ENCODE data around the gene SMC3.

SMC3 gene

DNA sequence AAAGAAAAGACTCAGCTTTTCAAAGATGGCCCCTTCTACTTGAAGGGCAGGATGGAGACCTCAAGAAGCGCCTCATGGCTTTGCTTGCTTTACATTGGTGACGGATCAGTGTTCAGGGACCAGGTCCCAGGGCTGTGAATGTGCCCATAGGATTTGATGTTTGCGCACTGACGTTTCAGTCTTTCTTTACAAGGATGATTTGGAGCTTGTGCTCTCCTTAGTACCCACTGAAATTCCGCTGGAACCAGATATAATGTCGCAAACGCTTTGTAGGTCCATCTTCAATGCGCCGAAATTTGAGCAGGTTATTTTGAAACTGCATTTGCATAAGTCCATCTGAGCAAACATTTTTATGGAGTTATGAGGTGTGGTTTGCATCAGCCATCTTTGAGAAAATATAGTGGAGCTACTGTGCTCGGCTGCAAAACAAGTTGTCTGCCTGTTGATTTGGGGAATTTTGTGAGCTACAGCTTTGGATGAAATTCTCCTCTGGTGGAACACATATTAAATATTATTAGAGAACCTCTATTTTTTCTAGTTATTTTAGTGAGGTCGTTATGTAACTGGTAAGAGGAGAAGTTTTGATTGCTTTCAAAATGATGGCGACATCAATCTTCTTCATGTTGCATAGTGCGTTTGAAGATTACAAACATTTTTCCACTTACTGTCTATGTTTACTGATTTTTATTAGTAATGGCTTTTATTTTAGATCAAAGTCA, 79.1 kb downstream of the SMC3 start:
- no peak for DNase-seq (ENCODE audit: low spot score)

DNA sequence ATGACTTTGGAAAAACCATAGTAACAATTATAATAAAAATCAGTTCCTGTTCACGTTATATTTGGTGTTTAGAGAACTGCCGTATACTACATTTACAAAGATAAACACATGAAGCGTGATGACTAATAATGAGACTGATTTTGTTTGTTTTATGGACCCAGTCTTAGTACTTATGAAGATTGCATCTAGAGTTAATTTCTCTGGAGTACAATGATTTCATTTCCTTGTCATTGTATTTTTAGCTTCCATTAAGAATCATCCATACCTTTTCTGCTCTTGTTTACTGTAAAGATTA, 79.6 kb downstream of the SMC3 start:
- no peak for DNase-seq (ENCODE audit: low spot score)

DNA sequence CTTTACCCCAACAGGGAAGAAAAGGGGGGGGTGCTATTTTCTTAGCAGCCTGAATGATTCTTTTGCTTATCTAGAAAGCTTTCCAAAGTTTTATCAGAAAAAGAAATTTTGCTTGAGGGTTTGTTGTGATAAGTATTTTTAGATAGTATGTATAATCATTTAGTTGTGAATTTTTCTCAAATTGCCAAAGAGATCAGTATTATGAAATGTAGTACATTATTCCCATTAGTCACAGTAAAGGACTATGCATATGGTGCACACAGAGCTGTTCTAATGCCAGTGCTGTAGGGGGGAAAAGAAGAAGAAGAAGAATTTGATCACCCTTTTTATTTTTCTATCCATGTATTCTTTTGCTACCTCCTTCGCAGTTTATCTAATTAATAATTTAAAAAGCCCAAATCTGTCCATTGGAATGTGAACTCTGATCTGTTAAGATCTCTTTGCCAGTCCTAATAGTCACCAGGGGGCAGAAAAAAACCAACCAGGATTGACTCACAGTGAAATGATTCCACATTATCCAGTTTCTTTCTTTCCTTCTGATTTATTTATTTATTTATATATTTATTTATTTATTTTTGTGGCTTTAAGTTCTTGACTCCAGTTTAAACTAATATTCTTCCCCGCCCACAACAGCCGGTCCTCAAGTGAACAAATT, 81.3 kb downstream of the SMC3 start:
- DNase-seq (ENCODE audit: low spot score) = no peak

DNA sequence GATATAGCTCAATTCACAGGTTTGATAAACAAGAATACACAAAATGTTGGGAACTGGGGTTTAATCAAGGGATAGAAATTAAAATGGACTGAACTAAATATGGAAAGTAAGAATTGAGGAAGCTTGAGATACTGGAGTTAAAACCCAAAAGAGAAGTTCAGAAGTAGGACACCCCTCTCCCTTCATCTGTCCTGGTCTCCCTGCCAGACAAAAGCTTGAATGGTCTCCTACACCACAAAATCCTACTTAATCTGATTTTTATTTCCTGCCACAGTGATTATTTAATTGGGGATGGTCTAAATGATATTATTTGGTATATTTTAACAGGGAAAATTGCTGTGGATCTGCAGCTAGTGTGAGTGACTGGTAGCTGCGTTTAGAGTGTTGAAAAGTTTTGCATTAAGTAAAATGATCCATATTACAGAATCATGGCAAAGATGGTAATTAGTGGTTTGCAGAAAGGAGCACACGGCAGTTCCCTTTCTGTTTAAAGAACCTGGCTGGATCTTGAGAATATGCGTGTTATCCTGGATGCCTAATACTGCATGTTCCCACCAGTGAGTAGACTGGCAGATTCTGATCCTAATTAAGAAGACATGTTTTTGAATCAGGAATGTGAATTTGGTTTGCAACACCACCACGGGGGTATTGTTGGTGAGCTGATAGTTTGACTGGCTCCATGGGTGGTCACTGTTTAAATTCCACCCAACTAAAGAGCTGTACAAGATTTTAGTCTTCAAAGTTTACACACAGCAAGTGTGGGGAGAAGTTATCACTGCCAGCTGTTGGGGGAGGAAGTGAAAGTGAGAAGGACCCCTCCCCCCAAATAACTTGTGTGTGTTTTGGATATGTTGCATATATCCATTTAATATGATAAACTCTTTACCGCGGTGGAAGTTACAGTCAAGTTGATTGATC, 82.1 kb downstream of the SMC3 start:
- no peak for DNase-seq (ENCODE audit: low spot score)

- no peak for DNase-seq (ENCODE audit: low spot score)
Observed at GRCh38 chr10:110650265-110650668, 82.8 kb downstream of the SMC3 start.

DNA sequence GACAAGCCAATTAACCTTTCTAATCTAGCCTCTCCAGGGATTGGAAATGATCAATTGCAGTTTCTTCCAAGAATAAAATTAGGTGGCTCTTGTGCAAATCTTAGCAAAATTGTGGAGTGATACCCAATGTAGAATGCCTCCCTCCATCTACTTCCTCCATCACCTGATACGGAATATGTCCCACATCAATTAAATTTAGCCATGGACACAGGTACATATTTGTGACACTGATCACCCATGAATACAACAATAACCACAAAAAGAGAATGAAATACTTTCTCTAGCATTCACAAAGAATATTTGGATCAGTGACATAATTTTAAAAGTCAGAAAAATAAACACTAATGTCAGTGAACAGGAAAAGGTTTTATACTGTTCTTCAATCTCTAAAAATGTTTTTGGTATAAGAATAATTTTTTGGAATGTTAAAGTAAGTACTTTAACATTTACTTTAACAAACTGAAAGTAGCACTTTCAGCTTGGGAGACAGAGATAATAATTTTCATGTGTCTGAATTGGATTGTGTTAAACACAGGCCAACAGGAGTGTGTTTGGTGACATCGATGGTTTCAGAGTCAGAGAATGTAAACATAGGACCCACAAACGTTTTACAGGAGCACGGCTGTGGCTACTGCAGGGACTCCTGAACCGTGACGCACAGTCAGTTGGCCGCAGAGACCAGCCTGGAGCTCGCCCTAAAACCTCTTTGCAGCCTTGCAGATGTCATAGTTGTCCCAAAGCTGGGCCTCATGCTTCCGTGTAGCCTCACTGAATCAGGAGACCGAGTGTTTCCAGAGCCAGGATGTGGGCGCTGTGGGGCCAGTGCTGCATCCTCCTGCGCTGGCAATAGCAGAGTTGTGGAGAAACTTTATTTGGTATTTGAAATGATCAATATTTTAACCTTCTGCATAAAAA, 83.8 kb downstream of the SMC3 start:
- peak; percentile 75 for DNase-seq (ENCODE audit: low spot score)

DNA sequence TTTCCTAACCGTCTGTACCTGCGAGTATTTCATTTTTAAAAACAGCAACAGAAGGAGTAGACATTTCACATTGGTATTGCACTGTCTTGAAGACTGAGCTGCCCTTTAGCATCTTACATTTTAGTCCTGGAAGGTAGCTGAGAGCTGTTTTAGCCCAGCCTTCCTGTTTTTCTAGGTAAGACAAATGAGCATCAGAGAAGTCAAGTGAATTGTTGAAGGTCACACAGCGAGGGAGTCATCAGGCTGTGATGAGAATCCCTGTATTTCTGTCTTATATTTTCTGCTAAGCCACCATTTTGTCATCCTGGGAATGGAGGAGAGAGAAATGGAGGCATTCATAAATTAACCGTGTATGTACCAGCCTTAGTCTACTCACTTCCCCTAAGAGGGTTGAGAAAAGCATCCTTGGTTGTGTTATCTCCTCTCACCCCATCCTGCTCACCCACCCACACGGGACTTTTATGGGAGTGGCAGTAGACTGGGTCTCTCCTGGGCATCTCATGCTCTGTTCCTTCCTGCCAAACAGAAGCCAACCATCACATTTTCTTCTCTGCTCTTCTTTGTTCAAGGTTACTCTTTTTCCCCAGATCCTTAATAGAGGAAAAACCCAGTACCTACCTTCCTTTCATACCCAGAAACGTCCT, 85.1 kb downstream of the SMC3 start:
- no peak for DNase-seq (ENCODE audit: low spot score)

Measured in GM03348 (cell line).